ENCODE data around the gene HOXA4. TPM values are rescaled to one million over a fixed set of nuclear protein-coding genes. Genes with fewer than 3 reads are reported as not detected.

Gene HOXA4
- total RNA-seq, 1 donor from 2014 or later, result not detected

- Histone ChIP-seq H3K4me3 (no peak overlapping the region), H3K4me1 (peaks cover 7% of the 10 kb centered on the region), H3K27ac (no peak overlapping the region), H3F3A (ENCODE audit: low read depth) (peaks cover 9% of the 10 kb centered on the region), H3K79me2 (ENCODE audit: low read depth) (no peaks in the 10 kb centered on the region), H3K36me3 (no peaks in the 10 kb centered on the region), H3K27me3 (peaks cover 100% of the 10 kb centered on the region), H2AFZ (replicated peaks) (no peak overlapping the region), H3K9ac (no peak overlapping the region), H3K9me3 (ENCODE audit: low read depth) (no peaks in the 10 kb centered on the region), H3K4me2 (no peak overlapping the region), H4K20me1 (ENCODE audit: low read depth) (peaks cover 100% of the 10 kb centered on the region)
- Mint-ChIP-seq H3K27me3 (ENCODE audit: insufficient read depth, low read depth) (peaks cover 91% of the 10 kb centered on the region), H3K4me3 (no peak overlapping the region), H3K36me3 (no peaks in the 10 kb centered on the region), H3K9me3 (peaks cover 18% of the 10 kb centered on the region), H3K27ac (no peak overlapping the region), H3K4me1 (peaks cover 4% of the 10 kb centered on the region)
- TF ChIP-seq EZH2phosphoT487 (IDR thresholded peaks at IDR 0.05), result peak; percentile 3
- TF ChIP-seq EZH2 (IDR thresholded peaks at IDR 0.05), result no peak
- TF ChIP-seq CTCF (IDR thresholded peaks at IDR 0.05), result no peak
- DNase-seq (ENCODE audit: low spot score), result no peak
Observed at GRCh38 chr7:27178366-27178765, 47.8 kb upstream of the HOXA4 start.

GRCh38 chr7:27177795-27178320, 47.3 kb upstream of the HOXA4 start:
- peaks cover 100% of the 10 kb centered on the region for H3K27me3 ChIP-seq
- TF ChIP-seq CTCF (IDR thresholded peaks at IDR 0.05) (no peak), EZH2phosphoT487 (IDR thresholded peaks at IDR 0.05) (no peak), EZH2 (IDR thresholded peaks at IDR 0.05) (peak; percentile 56)
- peaks cover 2% of the 10 kb centered on the region for H3K4me1 ChIP-seq
- peaks cover 18% of the 10 kb centered on the region for H3K9me3 Mint-ChIP-seq
- H3K4me2 ChIP-seq, result no peak overlapping the region
- peaks cover 4% of the 10 kb centered on the region for H3K4me1 Mint-ChIP-seq
- H3K36me3 ChIP-seq, result no peaks in the 10 kb centered on the region
- H3K4me3 ChIP-seq, result no peak overlapping the region
- peaks cover 88% of the 10 kb centered on the region for H3K27me3 Mint-ChIP-seq (ENCODE audit: insufficient read depth, low read depth)
- DNase-seq (ENCODE audit: low spot score), result no peak
- H3K9me3 ChIP-seq (ENCODE audit: low read depth), result no peaks in the 10 kb centered on the region
- no peaks in the 10 kb centered on the region for H3K79me2 ChIP-seq (ENCODE audit: low read depth)
- H3K27ac ChIP-seq, result no peak overlapping the region
- peaks cover 4% of the 10 kb centered on the region for H3F3A ChIP-seq (ENCODE audit: low read depth)
- peak overlapping the region; percentile 6 for H3K4me3 Mint-ChIP-seq
- H3K36me3 Mint-ChIP-seq, result no peaks in the 10 kb centered on the region
- no peak overlapping the region for H3K27ac Mint-ChIP-seq
- H3K9ac ChIP-seq, result no peak overlapping the region
- peaks cover 98% of the 10 kb centered on the region for H4K20me1 ChIP-seq (ENCODE audit: low read depth)
- no peak overlapping the region for H2AFZ ChIP-seq (replicated peaks)

DNA sequence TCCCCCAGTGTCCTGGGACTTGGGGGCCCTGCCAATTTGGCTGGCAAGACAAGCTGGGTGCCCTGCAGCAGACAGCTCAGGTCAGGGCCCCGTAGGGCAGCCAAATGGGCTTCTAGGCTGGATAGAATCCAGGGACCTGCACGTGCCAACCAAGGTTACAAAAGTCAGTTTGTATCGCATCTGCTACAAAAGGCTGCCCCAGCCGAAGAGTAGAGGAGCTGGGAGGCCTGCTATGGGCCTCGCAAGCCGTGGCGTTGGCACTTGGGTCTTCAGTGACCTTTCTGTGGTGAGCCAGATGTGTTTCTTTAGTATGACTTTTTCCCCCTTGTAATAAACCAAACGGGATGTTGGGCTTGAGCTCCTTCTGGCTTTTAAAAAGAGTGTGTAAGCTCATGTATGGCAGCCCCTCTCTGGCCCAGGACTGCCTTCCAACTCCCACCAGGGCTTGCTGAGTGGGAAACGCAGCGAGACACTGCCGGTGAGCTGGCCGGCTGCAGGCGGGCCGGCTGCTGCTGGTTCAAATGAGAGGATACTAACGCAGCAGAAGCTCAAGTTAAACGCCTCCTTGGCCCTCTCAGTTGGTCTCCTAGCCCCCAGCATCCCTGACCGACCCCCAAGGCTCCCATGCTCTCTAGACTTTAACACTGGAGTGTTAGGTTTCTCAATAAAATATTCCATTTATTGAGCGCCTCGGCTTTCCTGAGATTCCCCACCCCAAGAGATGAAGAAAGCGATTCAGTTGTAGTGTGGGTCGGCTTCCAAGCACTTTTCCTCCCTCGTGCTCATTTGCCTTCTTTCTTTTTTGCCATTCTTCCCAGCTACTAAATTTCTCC, 46.6 kb upstream of the HOXA4 start:
- no peaks in the 10 kb centered on the region for H3K79me2 ChIP-seq (ENCODE audit: low read depth)
- H4K20me1 ChIP-seq (ENCODE audit: low read depth), result peaks cover 98% of the 10 kb centered on the region
- no peak overlapping the region for H3K27ac ChIP-seq
- peaks cover 4% of the 10 kb centered on the region for H3K4me1 Mint-ChIP-seq
- H3K9ac ChIP-seq, result no peak overlapping the region
- no peak overlapping the region for H3K4me3 ChIP-seq
- no peak overlapping the region for H2AFZ ChIP-seq (replicated peaks)
- peak; percentile 65 for TF ChIP-seq EZH2phosphoT487 (IDR thresholded peaks at IDR 0.05)
- TF ChIP-seq EZH2 (IDR thresholded peaks at IDR 0.05), result no peak
- no peak for TF ChIP-seq CTCF (IDR thresholded peaks at IDR 0.05)
- H3K4me1 ChIP-seq, result no peaks in the 10 kb centered on the region
- H3K4me2 ChIP-seq, result no peak overlapping the region
- H3K4me3 Mint-ChIP-seq, result peak overlapping the region; percentile 6
- peaks cover 100% of the 10 kb centered on the region for H3K27me3 ChIP-seq
- peaks cover 18% of the 10 kb centered on the region for H3K9me3 Mint-ChIP-seq
- no peak overlapping the region for H3K27ac Mint-ChIP-seq
- no peaks in the 10 kb centered on the region for H3K36me3 ChIP-seq
- no peaks in the 10 kb centered on the region for H3K36me3 Mint-ChIP-seq
- DNase-seq (ENCODE audit: low spot score), result no peak
- H3K27me3 Mint-ChIP-seq (ENCODE audit: insufficient read depth, low read depth), result peaks cover 85% of the 10 kb centered on the region
- H3K9me3 ChIP-seq (ENCODE audit: low read depth), result no peaks in the 10 kb centered on the region
- no peaks in the 10 kb centered on the region for H3F3A ChIP-seq (ENCODE audit: low read depth)

Measured in neural progenitor cell (in vitro differentiated cells).